NCI-H446 (cell line): ENCODE results near the gene STARD7.
"Not testable (repeated sequence)": the region's sequence is repeated elsewhere in the genome, so short reads cannot be mapped to it uniquely, and the experiment has no call there.

Source experiments
- DNase-seq, 2 experiments: peaks; one replicate each; lab custom pipeline; 2025; lab: John Stamatoyannopoulos, UW

STARD7 gene

DNA sequence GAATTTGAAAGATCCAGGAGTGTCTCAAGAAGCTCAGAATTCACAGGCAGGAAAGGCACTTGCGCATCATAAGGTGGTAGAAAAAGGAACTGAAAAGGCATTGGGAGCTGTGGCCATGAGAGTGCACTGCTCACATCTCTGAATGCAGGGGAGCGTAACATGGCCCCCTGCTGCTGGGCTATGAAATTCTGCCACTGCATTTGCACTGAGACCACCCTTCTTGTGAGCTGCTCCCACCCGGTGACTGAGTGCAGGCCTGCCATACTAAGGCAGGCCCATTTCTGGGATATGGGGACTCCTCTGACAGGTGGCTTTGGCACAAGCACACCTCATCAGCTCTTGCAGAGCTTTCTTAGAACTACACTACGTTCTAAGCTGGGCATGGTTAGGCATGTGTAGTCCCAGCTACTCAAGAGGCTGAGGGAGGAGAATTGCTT is 25.3 kb upstream of the STARD7 start:
- no peak for DNase-seq

DNA sequence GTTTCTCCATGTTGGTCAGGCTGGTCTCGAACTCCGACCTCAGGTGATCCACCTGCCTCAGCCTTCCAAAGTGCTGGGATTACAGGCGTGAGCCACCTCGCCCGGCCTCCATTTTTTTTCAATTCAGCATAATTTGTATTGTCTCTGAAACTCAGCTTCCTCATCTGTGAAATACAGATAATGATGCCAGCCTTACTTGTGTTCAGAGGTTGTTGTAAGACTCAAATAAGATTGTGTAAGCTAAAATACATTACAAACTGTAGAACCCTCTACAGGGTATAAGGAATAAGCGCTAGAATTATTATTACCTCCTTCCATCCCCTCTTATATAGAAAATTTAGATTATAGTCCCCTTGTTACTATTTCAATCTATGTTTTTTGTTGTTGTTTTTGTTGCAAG is 24.8 kb upstream of the STARD7 start:
- no peak for DNase-seq

DNA sequence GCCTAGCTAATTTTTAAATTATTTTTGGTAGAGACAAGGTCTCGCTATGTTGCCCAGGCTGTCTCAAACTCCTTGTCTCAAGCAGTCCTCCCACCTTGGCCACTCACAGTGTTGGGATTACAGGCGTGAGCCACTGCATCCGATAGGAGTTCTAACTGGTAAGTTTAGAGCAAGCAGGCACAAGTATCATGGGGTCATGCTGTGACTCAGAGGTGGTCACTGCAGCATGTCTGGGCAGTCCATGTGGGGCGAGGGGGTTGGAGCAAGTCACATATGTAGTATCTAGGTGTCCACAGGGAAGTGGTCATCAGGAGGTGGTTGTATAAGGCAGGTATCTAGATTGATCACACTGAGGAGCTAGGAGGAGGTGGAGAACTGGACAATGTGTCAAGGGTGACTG is 22.7 kb upstream of the STARD7 start:
- DNase-seq: no peak

DNA sequence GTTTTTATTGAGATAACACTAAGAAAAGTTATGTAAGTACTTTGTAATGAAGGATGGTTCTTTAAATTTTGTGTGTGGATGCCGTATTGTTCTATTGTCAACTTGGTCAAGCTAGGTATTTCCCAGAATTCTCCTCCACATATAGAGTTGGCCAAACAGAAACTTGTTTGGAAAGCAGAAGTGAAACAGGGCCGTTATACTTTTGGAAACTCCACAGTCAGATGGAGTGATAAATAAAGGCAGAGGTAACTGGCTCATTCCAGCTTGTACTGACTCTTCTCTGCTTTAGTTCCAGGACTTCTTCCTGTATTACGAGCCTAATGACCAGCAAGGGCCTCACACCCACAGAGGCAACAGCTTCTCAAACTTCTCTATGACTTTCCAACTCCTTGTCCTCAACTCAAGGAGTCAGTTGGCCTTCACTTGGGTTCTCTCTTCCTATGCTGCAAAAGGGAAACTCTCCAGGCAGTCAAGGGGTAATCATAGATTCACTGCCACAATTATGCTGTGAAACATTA is 16.4 kb upstream of the STARD7 start:
- DNase-seq: no peak

DNA sequence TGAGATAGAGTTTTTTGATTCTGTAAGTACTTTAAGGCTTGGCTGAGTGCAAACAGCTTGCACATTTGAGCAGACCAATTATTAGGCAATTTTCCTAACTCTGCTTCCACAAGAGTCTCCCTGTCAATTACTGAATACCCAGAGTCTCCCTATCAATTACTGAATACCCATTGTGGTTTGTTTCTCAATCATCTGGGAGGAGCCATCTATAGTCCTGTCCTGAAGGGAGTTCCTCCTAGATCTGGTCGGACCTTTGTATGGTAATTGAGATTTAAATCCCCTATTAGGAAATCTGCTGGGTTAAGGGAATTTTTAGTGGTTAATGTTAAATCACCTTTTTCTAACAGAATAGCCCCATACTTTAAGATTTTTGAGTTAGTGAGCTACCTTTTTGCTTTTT is 12.5 kb upstream of the STARD7 start:
- not testable (repeated sequence) for DNase-seq

DNA sequence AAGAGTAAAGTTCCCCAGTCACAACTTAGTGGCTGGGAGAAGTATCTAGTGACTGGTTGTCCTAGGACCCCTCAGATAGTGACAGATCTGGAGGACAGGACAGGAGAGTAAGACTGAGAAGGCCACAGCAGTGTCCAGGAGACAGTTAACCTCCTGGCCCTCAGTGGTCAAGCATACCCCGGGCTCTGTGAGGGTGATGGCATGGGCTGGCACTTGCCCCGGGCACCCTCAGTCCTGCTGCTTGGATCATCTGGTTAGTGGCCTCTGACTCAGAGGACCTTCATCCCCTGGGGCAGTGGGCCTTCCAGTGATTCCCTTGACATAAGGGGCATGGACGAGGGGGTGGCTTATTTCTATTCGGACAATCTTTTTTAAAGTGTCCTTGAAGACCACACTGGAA is 11.3 kb upstream of the STARD7 start:
- DNase-seq: not testable (repeated sequence)

DNA sequence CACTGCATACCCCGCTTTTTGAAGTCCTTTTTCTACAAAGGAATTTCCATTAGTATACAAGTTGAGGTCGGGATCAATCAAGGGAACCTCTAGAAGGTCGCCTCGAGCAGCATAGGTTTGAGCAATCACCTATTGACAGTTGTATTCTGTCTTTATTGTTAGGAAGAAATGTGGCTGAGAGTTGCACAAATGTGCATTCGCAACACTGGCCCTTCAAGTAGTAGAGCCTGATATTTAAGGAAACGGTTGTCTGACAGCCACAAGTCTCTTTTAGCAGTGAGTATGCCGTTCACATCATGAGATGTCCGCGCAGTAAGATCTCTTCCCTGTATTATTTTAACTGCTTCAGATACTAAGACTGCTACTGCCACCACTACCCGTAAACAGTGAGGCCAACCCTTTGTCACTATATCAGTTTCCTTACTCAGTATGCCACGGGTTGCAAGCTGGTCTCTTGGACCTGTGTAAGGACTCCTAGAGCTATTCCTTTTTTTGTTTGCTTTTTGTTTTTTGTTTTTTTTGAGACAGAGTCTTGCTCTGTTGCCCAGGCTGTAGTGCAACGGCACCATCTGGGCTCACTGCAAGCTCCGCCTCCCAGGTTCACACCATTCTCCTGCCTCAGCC is 10.0 kb upstream of the STARD7 start:
- DNase-seq: no peak

DNA sequence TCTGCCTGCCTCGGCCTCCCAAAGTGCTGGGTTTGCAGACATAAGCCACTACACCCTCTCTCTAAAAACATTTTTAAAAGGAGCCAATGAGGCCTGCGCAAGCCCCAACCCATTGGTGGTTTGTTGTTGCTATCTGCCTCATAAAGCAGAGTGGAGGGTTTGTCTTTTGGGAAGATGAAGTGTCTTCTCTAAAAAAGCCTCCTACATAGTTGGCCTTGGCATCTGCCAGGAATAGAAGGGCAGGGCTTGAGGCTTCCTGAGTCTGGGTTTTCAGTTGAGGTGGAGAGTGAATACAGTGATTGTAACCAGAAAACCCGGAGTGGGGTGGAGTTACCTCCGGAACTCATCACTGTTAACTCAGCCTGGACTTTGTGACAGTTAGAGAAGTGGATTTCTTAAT is 5.9 kb upstream of the STARD7 start:
- no peak for DNase-seq

DNA sequence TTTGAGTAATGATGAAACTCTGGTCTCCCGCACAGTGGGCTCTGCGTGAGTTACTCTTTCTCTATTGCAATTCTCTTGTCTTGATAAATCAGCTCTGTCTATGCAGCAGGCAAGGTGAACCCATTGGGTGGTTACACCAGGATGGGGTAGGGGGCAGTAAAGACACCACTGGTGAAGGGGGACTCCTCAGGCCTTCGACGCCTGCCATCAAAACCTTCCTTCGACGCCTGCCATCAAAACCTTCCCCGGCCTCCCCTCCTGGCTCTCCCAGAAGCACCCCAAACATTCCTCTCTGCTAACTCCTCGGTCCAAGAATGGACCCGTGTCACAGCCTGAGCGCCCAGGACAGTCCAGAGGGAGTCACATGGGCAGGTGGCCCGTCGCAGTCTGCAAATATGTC is 4.8 kb upstream of the STARD7 start:
- no peak for DNase-seq

DNA sequence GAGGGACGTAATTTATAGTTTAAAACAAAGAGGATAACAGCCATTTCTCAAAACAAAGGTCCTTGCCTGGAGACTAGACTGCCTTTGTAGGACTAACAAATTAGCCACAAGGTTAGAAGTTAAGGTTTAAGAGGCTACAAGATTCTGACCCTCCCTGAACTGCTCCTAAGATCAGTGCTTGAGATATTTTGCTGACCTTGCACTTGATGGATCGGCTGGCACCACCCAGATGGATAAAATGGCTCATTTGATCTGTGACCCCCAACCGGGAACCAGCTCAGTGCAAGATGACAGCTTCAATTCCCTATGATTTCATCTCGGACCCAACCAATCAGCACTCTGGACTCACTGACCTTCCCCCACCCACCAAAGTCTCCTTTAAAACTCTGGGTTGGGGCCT is 3.7 kb upstream of the STARD7 start:
- no peak for DNase-seq

DNA sequence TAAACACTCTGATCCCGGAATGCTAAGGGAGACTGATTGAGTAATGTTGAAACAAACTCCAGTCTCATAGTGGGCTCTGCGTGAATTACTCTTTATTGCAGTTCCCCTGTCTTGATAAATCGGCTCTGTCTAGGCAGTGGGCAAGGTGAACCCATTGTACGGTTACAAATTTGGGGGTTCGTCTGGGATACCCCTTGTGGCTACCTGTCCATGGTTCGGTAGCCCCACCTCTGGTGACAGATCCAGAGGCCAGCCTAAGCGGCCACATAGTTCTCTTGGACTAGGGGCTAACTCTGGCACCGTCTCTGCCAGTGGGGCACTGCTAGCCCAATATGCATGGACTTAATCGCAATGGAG is 1.1 kb upstream of the STARD7 start:
- no peak for DNase-seq

DNA sequence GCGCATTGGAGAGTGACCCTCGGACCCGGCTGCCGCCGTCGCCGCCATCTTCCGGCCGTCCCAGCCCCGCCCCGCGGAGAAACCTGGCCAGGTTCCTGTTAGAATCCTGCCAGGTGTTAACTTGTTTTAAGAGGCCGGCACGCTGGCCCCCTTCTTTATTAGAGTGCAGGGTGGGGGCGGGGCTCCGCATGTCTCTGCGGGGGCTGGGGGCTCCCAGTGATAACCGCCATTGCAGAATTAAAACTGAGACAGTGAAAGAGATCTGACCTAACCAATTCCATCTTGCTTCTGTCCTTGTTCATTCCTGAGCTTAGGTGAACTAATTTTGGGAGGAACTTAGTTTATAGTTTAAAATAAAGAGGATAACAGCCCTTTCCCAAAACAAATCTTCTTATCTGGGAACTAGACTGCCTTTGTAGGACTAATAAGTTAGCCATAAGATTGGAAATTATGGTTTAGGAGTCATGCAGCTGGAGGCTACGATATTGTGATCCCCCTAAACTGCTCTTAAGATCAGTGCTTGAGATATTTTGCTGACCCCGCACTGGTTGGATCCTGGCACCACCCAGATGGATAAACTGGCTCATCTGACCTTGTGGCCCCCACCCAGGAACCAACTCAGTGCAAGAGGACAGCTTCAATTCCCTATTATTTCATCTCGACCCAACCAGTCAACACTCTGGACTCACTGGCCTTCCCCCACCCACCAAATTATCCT is 543 bp upstream of the STARD7 start:
- DNase-seq: peak in 1 of 2 experiments; percentile 25

DNA sequence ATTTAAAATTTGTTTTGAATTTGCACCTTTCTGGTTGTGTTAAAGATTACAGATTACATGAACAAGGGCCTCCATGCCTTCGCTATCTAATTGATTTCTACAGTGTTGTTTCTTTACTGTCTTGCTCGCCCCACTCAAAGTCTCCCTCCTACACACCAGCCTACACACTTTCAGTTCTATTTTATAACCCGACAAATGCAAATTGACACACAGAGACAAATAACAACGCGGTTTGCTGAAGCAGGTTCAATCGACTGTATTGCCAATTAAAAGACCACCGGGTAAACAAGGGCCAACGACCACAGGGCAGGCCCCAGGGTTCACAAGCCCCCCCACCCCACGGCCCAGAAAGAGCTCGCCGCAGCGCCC is 869 bp downstream of the STARD7 start:
- peak in 1 of 2 experiments; percentile 1 for DNase-seq

DNA sequence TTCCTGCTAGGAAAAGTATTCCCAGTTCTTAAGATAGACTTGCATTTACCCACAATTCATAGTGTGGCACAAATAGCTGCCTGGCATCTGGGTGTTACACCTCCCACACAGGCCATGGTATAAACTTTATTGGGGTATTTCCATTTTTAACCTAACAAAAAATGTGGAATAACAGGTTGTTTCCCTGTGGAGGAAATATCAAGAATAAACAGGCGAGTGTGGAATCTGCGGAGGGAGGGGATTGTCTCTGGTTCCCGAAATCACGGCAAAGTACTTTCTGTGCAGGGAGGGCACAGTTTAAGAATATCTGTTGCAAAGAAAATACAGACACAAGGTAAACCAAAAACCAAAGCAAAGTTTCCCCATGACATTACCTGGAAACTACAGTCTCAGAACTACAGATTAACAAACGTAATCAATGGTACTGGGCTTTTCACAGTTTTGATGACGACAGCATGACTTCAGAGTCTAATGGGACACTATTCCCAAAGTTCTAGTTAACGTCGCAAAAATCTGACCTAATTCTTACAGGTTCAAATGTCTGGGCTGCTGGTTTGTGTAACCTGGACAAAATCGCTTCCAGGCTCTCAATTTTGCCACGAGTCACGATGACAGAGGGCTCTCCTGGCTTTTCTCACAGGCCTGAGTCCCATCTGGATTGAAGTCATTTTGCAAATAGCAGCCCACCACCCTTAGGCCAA is 1.4 kb downstream of the STARD7 start:
- no peak for DNase-seq

DNA sequence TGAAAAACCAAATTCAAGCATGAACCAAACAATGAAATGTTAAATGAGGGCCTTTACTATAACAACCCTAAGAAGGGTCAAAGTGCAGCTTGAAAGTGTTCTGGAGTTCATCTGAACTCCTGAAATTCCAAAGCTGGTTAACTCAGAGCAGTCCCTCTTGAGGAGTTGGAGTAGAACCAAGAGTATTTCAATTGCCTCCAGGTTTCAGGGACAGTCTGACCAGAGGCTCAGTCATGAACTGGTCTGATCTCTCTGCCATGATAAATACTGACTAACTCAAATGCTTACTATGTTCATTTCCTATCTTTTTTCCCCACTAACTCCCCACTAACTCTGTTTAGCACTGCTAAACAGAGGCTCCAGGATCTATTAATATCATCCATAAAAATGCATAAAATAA is 2.7 kb downstream of the STARD7 start:
- no peak for DNase-seq

DNA sequence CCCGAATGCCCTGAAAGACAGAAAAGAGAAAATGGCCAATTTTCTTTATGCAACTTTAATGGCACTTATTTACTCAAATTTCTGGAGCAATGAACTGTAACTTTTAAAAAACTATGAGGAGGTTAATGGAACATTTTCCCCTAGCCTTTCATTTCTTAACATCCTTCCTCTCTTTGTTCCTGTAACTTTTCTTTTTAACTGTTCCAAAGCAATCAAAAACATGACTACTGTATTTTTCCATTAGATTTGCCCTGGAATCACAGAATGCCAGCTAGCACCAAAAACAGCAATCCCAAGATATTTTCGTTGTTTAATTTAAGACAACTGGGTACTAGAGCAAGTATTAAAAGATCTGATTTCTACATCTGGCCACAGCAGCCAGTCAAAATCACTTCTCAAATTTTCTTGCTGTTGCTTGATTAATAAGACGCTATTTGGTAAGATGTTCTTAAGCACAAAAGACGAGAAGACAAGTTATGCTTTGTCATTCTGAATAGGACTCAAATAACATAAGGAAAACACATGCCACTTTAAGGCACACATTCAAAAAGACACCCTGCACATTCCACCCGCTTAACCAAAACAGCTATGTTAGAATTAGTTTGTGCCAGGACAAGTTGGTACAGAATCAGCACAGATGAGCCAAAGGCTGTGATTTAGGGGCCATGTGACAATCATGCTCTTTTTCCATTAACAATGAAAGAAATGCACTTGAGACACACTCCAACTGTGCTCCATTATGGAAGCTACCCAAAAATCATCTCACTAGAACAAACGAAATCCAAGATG is 3.6 kb downstream of the STARD7 start:
- DNase-seq: peak; percentile 6 to 23

DNA sequence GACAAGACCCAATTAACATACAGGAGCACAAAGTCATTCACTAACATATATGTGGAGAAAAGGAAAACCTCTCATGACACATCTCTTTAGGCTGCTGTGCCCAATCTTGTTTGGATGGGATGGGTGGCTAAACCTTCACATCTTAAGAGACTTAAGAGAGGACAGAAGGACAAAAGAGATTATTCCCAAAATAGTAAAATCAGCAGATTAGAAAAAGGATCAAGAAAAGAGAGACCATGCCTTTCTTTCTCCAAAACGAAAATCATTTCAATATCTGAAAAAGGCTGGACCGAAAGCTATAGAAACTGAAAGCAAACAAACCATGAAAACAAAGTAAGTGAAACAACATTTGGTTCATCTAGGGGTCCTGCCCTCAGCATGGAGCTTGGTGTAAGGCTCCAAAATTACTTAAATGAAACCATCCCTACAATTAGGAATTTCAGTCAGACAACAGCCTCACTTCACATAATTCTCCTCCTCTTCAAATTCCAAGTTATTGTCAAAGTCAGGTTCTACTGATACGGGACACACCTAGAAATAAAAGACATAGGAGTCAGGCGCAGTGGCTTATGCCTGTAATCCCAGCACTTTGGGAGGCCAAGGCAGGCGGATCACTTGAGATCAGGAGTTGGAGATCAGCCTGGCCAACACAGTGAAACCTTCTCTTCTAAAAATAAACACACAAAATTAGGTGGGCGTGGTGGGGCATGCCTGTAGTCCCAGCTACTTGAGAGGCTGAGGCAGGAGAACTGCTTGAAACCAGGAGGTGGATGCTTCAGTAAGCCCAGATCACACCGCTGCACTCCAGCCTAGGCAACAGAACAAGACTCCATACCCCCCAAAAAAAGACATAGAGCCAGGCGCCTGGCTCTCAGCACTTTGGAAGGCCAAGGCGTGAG is 5.2 kb downstream of the STARD7 start:
- DNase-seq: no peak

DNA sequence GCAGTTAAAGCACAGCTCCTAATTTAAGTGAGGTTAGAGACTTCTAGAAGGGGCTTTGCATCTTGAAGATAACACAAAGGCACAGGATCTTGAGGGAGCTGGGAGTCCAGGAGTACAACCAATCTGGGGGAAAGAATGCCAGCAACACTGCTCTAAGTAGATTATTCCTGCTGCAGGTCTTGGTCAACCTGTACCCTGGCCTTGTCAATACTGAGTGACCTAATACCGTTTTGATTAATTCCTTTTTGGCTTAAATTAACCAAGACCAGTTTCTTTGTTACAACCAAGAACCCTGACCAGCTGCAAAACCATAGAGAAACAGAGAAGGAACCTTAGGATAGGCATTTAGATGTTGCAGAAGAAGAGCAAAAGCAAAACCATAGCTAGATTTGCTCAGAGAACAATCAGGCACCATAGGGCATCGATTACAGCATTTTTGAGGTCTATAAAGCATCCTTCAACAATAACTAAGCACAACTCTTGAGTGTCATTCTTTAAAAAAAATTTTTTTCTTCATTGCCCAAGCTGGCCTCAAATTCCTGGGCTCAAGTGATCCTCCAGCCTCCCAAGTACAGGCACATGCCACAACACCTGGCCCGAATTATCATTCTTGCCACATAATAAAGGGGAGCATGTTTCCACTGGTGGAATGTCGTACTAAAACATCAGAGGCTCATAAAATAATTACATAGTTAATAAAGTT is 6.3 kb downstream of the STARD7 start:
- DNase-seq: no peak

DNA sequence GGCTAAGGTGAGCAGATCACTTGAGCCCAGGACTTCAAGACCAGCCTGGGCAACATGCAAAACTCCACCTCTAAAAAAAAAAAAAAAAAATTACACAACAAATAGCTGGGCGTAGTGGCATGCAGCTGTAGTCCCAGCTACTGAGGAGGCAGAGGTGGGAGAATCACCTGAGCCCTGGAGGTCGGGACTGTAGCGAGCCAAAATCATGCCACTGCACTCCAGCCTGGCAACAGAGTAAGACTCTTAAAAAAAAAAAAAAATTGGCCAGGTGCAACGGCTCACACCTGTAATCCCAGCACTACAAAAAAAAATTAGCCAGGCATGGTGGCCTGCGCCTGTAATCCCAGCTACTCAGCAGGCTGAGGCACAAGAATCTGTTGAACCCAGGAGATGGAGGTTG is 7.3 kb downstream of the STARD7 start:
- DNase-seq: no peak

DNA sequence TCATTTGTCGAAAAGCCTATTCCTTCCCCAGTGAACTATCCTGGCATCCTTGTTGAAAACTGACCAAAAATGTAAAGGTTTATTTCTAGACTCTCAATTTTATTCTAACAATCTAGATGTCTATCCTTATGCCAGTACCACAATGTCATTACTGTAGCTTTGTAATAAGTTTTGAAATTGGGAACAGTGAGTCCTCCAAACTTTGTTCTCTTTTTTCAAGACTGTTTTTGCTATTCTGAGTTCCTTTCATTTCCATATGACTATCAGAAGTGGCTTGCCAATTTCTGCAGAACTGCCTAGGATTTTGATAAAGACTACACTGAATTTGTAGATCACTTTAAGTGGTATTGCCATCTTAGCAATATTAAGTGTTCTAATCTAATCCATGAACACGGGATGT is 9.7 kb downstream of the STARD7 start:
- no peak for DNase-seq
